HG03342 (cell line): ENCODE data around the gene APBB3.
"Not testable (repeated sequence)": the region's sequence is repeated elsewhere in the genome, so short reads cannot be mapped to it uniquely, and the experiment has no call there.

Experiments used
- ATAC-seq: cut with Tn5 transposase; IDR thresholded peaks from one replicate; pipeline ENCODE4 v1.9.1; 2021; ENCODE audit warnings: mild to moderate bottlenecking, moderate library complexity; ENCODE audit not compliant: unreplicated experiment

Gene APBB3

GRCh38 chr5:140564196-140565023 is at the start of gene APBB3, which contains the start of gene SLC35A4:
TSS of gene APBB3 (minus strand) at chr5:140564598. CDS start at chr5:140564245, 353 bp downstream.
TSS of gene SLC35A4 (plus strand) at chr5:140564828. CDS start at chr5:140567170, 2,342 bp downstream.
- peak; percentile 87 for ATAC-seq

GRCh38 chr5:140611020-140611521 is 46.7 kb upstream of the APBB3 start:
- ATAC-seq: no peak

GRCh38 chr5:140609126-140609525 is 44.7 kb upstream of the APBB3 start:
- ATAC-seq: no peak

- no peak for ATAC-seq
Measured at GRCh38 chr5:140608722-140609121, 44.3 kb upstream of the APBB3 start.

GRCh38 chr5:140607031-140607430 is 42.6 kb upstream of the APBB3 start:
- ATAC-seq: no peak

GRCh38 chr5:140605879-140606278 is 41.5 kb upstream of the APBB3 start:
- ATAC-seq: no peak

GRCh38 chr5:140603734-140604133 is 39.3 kb upstream of the APBB3 start:
- ATAC-seq: no peak

- ATAC-seq: not testable (repeated sequence)
Measured at GRCh38 chr5:140603446-140603698, 39.0 kb upstream of the APBB3 start.

- no peak for ATAC-seq
Measured at GRCh38 chr5:140602147-140602546, 37.7 kb upstream of the APBB3 start.

- ATAC-seq: no peak
Measured at GRCh38 chr5:140600096-140600495, 35.7 kb upstream of the APBB3 start.

GRCh38 chr5:140598836-140599235 is 34.4 kb upstream of the APBB3 start:
- no peak for ATAC-seq

- ATAC-seq: no peak
Measured at GRCh38 chr5:140596321-140596741, 31.9 kb upstream of the APBB3 start.

- ATAC-seq: no peak
Measured at GRCh38 chr5:140595538-140596300, 31.3 kb upstream of the APBB3 start.

GRCh38 chr5:140594169-140594568 is 29.8 kb upstream of the APBB3 start:
- no peak for ATAC-seq

- ATAC-seq: not testable (repeated sequence)
Measured at GRCh38 chr5:140593070-140593469, 28.7 kb upstream of the APBB3 start.

GRCh38 chr5:140591747-140592372 is 27.5 kb upstream of the APBB3 start:
- no peak for ATAC-seq

- no peak for ATAC-seq
Measured at GRCh38 chr5:140590861-140591260, 26.5 kb upstream of the APBB3 start.

- ATAC-seq: no peak
Measured at GRCh38 chr5:140588311-140589070, 24.1 kb upstream of the APBB3 start.

- no peak for ATAC-seq
Measured at GRCh38 chr5:140587495-140587894, 23.1 kb upstream of the APBB3 start.

- not testable (repeated sequence) for ATAC-seq
Measured at GRCh38 chr5:140579188-140579747, 14.9 kb upstream of the APBB3 start.
